Body of pancreas (tissue), 4 donors: Measurements from ENCODE around the gene TPSAB1.

Experiments
- CTCF ChIP-seq, 7 experiments: fragments of 450-650 bp in 4 of 7; fragments of 200-600 bp in 3 of 7; sonication (generic) in 3 of 7; IDR thresholded peaks; one replicate each; pipeline ENCODE4 v1.5.1; 2016 to 2019; ENCODE audit warnings: antibody characterized with exemption in 7 of 7
- POLR2A ChIP-seq, 3 donors: fragments of 450-650 bp; IDR thresholded peaks; one replicate each; pipeline ENCODE4 v1.6.1; 2016; ENCODE audit warnings: antibody characterized with exemption in 3 of 3, mild to moderate bottlenecking in 2 of 3

DNA sequence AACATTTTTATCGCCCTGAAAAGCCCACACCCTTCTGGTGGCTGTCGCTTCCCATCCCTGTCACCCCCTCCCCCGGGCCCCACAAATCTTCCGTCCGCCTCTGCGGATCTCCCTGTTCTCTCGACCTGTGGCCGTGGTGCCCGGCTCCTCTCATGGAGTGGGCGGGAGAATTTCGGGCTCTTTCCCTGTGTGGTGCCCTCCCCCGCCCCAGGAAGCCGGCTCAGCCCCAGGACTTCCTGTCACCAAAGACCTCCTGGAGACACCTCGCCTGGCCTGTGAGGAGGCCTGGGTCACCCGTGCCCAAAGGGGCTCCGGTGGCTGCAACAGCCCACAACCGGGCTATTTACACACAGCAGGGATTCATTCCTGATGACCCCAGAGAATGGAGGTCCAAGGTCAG, 42.8 kb downstream of the TPSAB1 start:
- TF ChIP-seq CTCF (IDR thresholded peaks at IDR 0.05) (no peak), POLR2A (IDR thresholded peaks at IDR 0.05) (no peak)
